ENCODE measurements around the gene RBM5.

RBM5 gene

DNA sequence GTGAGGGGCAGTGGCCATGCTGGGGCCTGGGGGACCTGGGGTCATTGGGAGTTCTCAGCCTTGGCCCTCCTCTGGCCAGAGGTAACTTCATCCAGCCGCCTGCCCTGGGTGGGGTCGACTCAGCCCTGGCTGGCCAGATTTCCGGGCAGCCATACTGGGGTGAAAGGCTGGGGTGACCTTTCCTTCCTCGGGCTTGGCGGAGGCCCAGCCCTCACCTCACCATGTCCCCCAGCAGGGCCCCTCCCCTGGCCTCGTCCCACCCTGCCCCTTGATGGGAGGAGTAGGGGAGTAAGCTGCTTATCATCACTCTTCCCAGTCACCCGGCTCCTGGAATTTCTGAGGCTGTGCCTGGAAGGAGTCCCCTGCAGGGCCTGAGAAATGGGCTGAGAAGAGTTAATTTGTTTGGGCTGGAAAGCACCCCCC lies 71.9 kb downstream of the RBM5 start:
- DNase-seq (ENCODE audit: low read depth in 2 of 2), result no peak

- DNase-seq (ENCODE audit: low read depth in 2 of 2), result no peak
Measured at GRCh38 chr3:50161320-50161719, 72.6 kb downstream of the RBM5 start.

GRCh38 chr3:50162034-50162883 lies 73.5 kb downstream of the RBM5 start:
- no peak for DNase-seq (ENCODE audit: low read depth in 2 of 2)

GRCh38 chr3:50163572-50164455 lies 75.1 kb downstream of the RBM5 start:
- no peak for DNase-seq (ENCODE audit: low read depth in 2 of 2)

- DNase-seq (ENCODE audit: low read depth in 2 of 2), result no peak
Measured at GRCh38 chr3:50164481-50164880, 75.8 kb downstream of the RBM5 start.

- DNase-seq (ENCODE audit: low read depth in 2 of 2), result no peak
Measured at GRCh38 chr3:50164984-50165909, 76.5 kb downstream of the RBM5 start.

DNA sequence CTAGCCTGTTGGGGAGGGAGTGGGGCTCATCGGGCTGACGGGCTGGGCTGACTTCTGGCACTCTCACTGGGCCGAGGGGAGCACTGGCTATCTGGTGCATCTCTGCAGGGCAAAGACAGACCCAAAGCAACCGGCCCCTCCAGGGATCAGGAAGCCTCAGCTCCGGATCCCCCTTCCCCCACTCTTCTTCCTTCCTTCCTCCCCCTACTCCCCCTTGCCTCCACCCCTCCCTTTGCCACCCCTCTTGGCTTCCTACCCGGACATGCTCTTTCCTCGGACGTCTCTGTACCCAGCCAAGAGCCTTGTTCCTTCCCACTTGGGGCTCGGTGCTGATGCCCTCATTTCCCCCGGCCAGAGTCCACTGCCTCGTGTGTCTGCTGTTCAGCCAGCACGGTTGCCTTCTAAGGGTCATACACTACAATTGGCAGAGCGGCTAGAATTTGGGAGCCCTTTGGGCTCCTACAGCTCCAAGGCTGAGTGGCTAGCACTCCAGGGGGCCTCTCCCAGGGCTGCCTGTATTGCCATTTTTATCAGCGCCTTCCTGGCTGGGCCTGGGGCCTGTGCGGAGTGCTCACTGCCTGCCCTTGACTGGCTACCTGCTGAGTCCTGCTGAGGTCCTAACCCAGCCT lies 77.3 kb downstream of the RBM5 start:
- DNase-seq (ENCODE audit: low read depth in 2 of 2), result no peak

DNA sequence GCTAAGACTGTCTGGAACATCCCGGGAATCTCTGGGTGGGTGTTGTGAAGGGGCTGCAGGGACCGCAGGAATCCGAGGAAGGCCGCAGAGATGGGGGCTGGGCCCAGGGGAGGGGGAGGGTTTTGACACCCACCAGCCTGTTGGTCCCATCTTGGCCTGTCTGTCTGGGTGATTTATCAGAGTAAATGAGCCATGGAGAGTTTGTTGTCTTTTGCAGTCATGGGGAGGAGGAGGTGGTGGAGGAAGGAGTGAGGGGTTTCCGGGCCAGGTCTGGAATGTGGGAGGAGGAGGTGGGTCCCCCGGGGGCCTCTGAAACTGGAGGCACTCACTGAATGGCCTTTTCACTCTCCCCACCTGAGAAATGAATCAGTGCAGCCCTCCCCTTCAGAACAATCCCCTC lies 77.9 kb downstream of the RBM5 start:
- DNase-seq (ENCODE audit: low read depth in 2 of 2), result no peak

DNA sequence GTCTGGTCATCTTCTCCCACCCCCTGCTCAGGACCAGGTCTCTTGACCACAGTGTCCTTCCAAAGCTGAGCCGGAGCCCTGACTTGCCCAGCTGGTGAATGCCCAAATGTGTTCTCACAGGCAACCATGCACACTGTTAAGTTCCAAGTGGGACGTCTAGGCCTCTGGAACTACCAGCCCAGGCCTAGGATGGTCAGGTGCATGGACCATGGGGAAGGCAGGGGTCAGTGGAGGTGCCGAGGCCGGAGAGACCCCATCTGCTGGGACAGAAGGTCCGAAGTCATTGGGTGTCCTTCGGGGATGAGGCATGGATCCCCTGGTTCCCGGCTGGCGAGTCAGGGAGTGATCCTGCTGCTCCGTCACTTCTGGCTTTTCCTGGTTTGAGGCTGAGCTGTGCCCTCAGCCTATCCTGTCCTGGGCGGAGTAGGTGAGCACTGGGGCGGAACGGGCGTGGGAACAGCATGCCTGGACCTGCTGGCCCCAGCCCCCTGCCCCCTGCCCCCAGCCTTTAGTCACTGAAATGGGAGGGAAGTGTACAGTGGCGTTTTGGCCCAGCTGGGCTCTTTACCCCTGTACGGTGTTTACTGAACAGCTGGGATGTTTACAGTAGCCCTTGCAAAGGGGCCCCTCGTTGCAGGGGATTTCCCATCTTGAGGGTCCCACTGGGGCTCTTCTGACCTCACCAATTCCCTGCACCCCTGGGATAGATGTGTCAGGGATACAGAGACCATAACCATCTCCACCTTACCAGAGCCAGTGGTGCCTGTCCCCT lies 78.5 kb downstream of the RBM5 start:
- no peak for DNase-seq (ENCODE audit: low read depth in 2 of 2)

- DNase-seq (ENCODE audit: low read depth in 2 of 2), result no peak
Measured at GRCh38 chr3:50167841-50168209, 79.1 kb downstream of the RBM5 start.

- no peak for DNase-seq (ENCODE audit: low read depth in 2 of 2)
Measured at GRCh38 chr3:50168388-50168787, 79.7 kb downstream of the RBM5 start.
